ENCODE data around the gene CDH15.

CDH15 gene

GRCh38 chr16:89189358-89190025 is 17.9 kb downstream of the CDH15 start:
- no peak for DNase-seq

- DNase-seq: peak; percentile 33
These were observed 18.8 kb downstream of the CDH15 start for GRCh38 chr16:89190150-89190958.

GRCh38 chr16:89191033-89191900 is 19.7 kb downstream of the CDH15 start:
- peak; percentile 56 for DNase-seq

GRCh38 chr16:89191901-89192185 is 20.3 kb downstream of the CDH15 start:
- DNase-seq: no peak

- peak; percentile 81 for DNase-seq
These were observed 20.8 kb downstream of the CDH15 start for GRCh38 chr16:89192186-89192955.

- peak; percentile 91 for DNase-seq
These were observed 21.5 kb downstream of the CDH15 start for GRCh38 chr16:89192956-89193575.

GRCh38 chr16:89193576-89194293 is 22.2 kb downstream of the CDH15 start:
- no peak for DNase-seq

- peak; percentile 36 for DNase-seq
These were observed 23.1 kb downstream of the CDH15 start for GRCh38 chr16:89194340-89195311.

- peak; percentile 31 for DNase-seq
These were observed 24.1 kb downstream of the CDH15 start for GRCh38 chr16:89195521-89196171.

- DNase-seq: peak; percentile 38
These were observed 25.6 kb downstream of the CDH15 start for GRCh38 chr16:89197033-89197632.

GRCh38 chr16:89197633-89198416 is 26.3 kb downstream of the CDH15 start:
- DNase-seq: peak; percentile 42

- DNase-seq: no peak
These were observed 27.1 kb downstream of the CDH15 start for GRCh38 chr16:89198417-89199240.

- DNase-seq: no peak
These were observed 27.9 kb downstream of the CDH15 start for GRCh38 chr16:89199241-89200123.

GRCh38 chr16:89200124-89200849 is 28.7 kb downstream of the CDH15 start, which contains the start of gene SLC22A31:
Gene SLC22A31 (minus strand): TSS chr16:89200537. CDS start chr16:89200501, 36 bp downstream.
- no peak for DNase-seq

GRCh38 chr16:89200850-89201411 is 29.4 kb downstream of the CDH15 start:
- no peak for DNase-seq
